Ramos (cell line): ENCODE measurements around the gene MRPS23.
"Not testable (repeated sequence)": the region's sequence is repeated elsewhere in the genome, so short reads cannot be mapped to it uniquely, and the experiment has no call there.

Source experiments
- in situ Hi-C: fragments of 300-500 bp; cut with MboI; formaldehyde crosslinking; loops from one replicate; pipeline ENCODE4 v1.14.3; 2022; ENCODE audit warnings: low sequenced_read_pairs; ENCODE audit not compliant: unreplicated experiment

The MRPS23 gene

DNA sequence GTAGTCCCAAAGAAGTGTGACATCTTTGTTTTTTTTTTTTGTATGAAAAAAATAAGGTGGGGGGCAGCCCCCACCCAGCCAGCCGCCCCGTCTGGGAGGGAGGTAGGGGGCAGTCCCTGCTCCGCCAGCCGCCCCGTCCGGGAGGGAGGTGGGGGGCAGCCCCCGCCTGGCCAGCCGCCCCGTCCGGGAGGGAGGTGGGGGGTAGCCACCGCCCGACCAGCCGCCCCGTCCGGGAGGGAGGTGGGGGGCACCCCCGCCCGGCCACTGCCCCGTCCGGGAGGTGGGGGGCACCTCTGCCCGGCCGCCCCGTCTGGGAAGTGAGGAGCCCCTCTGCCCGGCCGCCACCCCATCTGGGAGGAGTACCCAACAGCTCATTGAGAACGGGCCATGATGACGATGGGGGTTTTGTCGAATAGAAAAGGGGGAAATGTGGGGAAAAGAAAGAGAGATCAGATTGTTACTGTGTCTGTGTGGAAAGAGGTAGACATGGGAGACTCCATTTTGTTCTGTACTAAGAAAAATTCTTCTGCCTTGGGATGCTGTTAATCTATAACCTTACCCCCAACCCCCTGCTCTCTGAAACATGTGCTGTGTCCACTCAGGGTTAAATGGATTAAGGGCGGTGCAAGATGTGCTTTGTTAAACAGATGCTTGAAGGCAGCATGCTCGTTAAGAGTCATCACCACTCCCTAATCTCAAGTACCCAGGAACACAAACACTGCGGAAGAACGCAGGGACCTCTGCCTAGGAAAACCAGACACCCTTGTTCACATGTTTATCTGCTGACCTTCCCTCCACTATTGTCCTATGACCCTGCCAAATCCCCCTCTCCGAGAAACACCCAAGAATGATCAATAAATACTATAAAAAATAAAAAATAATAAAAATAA is 3.5 kb downstream of the MRPS23 start:
- in situ Hi-C loops: not testable (repeated sequence)

- in situ Hi-C loops: no loop called here
Measured at GRCh38 chr17:57842280-57842679, 7.6 kb downstream of the MRPS23 start.

DNA sequence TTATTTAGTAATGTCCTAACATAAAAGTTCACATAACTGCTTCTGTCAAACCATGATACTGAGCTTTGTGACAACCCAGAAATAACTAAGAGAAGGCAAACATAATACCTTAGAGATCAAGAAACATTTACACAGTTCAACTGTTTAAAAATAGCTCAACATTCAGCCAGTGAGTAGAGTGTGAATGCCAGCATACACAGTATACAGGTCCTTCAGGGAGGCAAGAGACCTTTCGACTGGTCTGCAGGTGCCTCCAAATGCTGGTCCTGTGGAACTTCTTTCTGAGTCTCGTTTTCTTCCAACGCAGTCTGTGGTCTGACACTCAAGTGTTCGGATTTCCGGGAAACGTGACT is 10.3 kb downstream of the MRPS23 start:
- in situ Hi-C loops: no loop called here

GRCh38 chr17:57838857-57839570 is 10.8 kb downstream of the MRPS23 start:
- in situ Hi-C loops: no loop called here

DNA sequence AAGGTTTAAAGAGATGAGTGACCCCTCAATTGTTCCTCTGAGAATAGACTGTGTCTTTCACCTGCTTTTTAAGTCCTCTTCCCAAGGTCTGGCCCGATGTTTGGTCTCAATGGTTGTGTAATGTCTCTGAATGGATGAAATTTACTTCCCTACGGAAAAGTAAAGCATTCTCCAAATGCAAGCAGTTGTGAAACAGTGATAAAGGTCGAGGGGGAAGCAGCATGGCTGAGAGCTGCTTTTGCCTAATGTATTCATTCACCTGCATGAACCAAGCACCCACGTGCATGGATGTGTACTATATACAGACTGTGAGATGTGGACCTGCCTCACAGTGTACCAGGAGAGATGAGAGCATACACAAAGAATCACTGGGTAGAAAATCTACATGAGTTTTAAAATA is 11.4 kb downstream of the MRPS23 start:
- in situ Hi-C loops: no loop called here

- in situ Hi-C loops: no loop called here
Measured at GRCh38 chr17:57835333-57835900, 14.4 kb downstream of the MRPS23 start.

DNA sequence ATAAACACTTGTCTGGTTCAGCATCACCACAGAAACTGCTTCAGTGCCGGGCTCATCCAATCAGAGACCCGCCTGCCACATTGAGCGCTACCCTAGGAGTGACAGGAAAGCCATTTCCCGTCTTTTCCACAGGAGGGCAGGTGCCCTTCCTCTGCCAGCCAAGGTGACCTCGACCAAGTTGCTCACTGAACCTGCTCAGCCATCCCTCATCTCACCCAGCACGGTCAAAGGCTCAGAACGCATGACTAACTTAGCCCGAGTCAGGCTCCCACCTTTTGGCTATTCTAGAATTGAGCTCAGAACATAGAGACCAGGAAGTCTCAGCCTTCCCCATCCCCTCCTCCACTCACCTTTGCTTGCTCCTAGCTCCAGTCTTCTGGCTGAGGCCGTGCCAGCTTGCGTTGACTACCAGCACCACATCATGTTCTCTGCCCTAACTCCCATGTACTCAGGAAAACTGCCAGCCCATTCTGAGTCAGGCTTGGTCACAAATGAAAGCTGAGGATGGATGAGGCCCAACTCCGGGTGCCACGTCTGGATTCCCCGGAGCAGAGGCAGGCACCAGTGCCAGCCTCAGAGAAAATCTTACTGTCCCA is 15.6 kb downstream of the MRPS23 start:
- in situ Hi-C loops: no loop called here

DNA sequence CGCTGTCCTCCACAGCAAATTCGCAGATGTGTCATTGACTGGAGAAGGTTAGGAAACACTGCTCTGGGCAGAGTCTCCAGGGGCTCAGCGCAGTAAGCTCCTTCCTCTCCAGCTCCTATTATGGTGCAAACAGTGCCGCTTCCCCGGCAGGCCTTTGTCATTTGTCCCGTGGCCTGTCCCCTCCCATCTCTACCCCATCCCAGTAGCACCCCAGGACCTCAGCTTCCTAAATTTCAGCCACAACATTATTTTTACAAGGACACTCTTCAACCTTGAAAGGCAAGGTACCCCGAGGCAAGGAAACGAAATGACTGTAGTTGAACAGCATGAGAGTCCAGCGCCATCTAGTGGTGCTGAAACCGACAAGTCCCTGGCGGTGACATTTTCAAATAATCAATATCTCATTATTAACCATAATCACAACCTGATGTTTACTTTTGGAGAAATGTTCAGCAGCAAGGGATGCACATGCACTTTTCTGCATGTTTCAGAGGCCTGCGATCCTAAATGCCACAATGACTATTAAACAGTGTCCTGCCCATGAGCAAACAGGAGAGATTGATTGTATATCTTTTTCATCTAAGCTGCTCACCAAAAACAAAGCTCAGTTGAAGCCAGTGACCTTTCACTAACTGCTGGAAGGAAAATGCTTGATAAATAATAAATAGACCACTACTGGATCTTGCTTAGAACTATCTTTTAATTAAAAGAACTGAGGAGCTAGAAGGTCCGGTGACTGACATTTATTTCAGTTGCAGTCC is 16.5 kb downstream of the MRPS23 start:
- in situ Hi-C loops: no loop called here

GRCh38 chr17:57832314-57833178 is 17.3 kb downstream of the MRPS23 start:
- in situ Hi-C loops: no loop called here

GRCh38 chr17:57830880-57831279 is 19.0 kb downstream of the MRPS23 start:
- in situ Hi-C loops: no loop called here

GRCh38 chr17:57823469-57824401 is 26.1 kb downstream of the MRPS23 start:
- in situ Hi-C loops: no loop called here

GRCh38 chr17:57819867-57820266 is 30.0 kb downstream of the MRPS23 start:
- in situ Hi-C loops: no loop called here

- in situ Hi-C loops: no loop called here
Measured at GRCh38 chr17:57819285-57819684, 30.6 kb downstream of the MRPS23 start.

- in situ Hi-C loops: no loop called here
Measured at GRCh38 chr17:57818066-57818465, 31.8 kb downstream of the MRPS23 start.

DNA sequence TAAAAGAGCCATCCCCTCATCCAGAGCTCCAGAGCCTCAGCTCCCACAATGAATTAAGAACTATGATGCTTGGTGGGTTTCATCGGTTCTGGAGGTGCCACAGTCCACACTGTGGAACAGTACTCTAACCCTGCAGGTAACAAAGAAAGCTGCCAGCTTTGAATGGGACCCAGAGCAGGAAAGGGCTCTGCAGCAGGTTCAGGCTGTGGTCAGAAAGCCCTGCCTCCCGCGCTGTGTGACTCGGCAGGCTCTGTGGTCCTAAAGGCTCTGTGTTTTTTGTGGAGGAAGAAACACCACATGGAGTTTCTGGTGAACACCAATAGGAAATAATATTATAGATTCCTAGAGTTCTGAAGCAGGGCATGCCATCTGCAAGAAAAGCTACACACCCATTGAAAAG is 32.5 kb downstream of the MRPS23 start:
- in situ Hi-C loops: no loop called here

- in situ Hi-C loops: no loop called here
Measured at GRCh38 chr17:57814421-57814820, 35.4 kb downstream of the MRPS23 start.

GRCh38 chr17:57811638-57812280 is 38.1 kb downstream of the MRPS23 start:
- in situ Hi-C loops: no loop called here
